GM19372 (cell line): ENCODE measurements around the gene ZNF728.
"Not testable (repeated sequence)": the region's sequence is repeated elsewhere in the genome, so short reads cannot be mapped to it uniquely, and the experiment has no call there.

Source experiments
- ATAC-seq: cut with Tn5 transposase; IDR thresholded peaks from one replicate; pipeline ENCODE4 v1.9.1; 2021; ENCODE audit warnings: mild to moderate bottlenecking, low read depth, moderate library complexity; ENCODE audit not compliant: unreplicated experiment

Gene ZNF728

GRCh38 chr19:23002690-23003422, at the start of gene ZNF728:
TSS of gene ZNF728 (minus strand) at chr19:23003176. CDS start at chr19:23003030, 146 bp downstream.
- no peak for ATAC-seq

DNA sequence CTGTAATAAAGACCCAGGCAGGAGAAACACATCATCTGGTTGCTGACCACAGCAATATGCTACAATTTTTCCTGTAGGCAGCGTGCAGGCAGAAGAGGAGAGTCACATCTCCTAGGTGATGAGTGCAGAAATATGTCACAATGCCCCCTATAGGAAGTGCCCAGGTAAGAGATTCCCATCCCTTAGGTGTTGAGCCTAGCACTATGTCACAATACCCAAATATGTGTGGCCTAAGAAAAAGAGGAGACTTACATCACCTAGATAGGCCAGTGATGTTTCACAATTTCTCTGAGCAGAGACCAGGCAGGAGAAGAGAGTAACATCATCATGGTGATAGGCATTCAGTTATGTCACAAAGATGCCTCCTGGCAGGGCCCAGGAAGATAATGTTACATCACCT, 49.4 kb upstream of the ZNF728 start:
- ATAC-seq: no peak

DNA sequence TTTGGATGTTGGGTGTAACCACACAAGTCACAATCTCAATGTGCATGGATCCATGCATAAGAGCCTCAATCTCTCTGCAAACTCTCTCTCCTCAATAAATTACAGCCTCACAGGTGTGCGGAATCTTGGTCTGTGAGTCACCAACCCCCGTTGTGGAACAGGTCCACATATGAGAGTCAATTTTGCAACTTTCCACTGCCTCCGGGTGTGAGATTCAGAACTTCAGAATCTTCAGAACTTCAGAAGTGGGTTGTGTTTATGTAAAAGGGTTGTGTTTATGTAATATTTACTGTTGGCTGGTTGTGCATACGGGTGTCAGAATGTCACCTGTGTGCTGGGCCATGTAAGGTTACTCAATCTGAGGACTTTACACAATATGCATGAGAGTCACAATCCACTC, 46.3 kb upstream of the ZNF728 start:
- ATAC-seq: no peak

- no peak for ATAC-seq
Measured at GRCh38 chr19:23046743-23047142, 43.8 kb upstream of the ZNF728 start.

- no peak for ATAC-seq
Measured at GRCh38 chr19:23033721-23034120, 30.7 kb upstream of the ZNF728 start.

- no peak for ATAC-seq
Measured at GRCh38 chr19:23015660-23016059, 12.7 kb upstream of the ZNF728 start.

- ATAC-seq: not testable (repeated sequence)
Measured at GRCh38 chr19:22994957-22995356, 8.0 kb downstream of the ZNF728 start.

DNA sequence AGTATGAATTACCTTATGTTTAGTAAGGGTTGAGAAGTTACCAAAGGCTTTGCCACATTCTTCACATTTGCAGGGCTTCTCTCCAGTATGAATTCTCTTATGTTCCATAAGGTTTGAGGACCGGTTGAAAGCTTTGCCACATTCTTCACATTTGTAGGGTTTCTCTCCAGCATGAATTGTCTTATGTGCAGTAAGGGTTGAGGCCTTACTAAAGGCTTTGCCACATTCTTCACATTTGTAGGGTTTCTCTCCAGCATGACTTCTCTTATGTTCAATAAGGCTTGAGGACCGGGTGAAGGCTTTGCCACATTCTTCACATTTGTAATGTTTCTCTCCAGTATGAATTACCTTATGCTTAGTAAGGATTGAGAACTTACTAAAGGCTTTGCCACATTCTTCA, 26.7 kb downstream of the ZNF728 start:
- ATAC-seq: no peak

- not testable (repeated sequence) for ATAC-seq
Measured at GRCh38 chr19:22975546-22976136, 27.3 kb downstream of the ZNF728 start.

DNA sequence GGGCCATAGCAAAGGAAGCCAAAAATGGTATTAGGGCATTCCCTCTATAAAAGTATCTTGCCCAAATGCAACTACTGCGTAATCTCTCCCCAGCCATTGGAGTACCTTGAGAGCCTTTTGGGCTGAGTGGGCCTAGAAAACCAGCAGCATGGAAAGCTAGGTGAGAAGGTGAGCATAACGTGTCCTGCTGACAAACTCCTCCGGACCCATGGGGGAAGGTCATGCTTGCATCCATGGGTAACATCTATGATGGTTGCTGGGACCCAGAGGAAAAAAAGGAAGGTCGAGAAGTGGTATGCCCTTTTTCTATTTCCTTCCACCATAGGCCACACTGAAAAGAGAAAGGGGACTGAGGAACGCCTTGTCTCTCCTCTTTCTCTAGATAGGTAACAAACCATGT, 57.4 kb downstream of the ZNF728 start:
- ATAC-seq: no peak

GRCh38 chr19:22935151-22935550, 67.8 kb downstream of the ZNF728 start:
- no peak for ATAC-seq

DNA sequence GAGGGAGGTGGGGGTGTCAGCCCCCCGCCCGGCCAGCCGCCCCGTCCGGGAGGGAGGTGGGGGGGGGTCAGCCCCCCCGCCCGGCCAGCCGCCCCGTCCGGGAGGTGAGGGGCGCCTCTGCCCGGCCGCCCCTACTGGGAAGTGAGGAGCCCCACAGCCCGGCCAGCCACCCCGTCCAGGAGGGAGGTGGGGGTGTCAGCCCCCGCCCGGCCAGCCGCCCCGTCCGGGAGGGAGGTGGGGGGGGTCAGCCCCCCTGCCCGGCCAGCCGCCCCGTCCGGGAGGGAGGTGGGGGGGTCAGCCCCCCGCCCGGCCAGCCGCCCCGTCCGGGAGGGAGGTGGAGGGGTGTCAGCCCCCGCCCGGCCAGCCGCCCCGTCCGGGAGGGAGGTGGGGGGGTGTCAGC, 75.4 kb downstream of the ZNF728 start:
- ATAC-seq: not testable (repeated sequence)

DNA sequence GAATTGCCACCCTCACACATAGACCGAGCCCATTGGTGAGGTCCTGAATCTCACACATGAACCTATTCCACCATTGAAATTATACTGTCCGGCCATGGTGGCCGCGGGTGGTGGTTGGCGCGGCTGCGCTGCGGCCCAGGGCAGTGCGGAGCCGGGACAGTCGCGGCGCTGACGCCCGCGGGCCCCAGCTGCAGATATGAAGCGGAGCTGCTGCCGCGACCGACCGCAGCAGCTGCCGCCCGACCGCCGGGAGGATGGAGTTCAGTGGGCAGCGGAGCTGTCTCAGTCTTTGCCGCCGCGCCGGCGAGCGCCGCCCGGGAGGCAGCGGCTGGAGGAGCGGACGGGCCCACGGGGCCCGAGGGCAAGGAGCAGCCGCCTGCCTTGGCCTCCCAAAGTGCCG, 77.8 kb downstream of the ZNF728 start:
- not testable (repeated sequence) for ATAC-seq
